Osteoblast (primary cell): Measurements from ENCODE around the gene MYB. TPM values are rescaled to one million over a fixed set of nuclear protein-coding genes. Genes with fewer than 3 reads are reported as not detected.

ENCODE experiments used
- DNase-seq: peaks from one replicate; pipeline ENCODE4 v3.0.0; 2011; ENCODE audit warnings: low spot score, mixed read lengths; ENCODE audit not compliant: insufficient read length; ENCODE audit errors: missing footprints
- H2AFZ ChIP-seq: 2 replicates; pipeline ENCODE4 v1.6.0; 2011; ENCODE audit warnings: mild to moderate bottlenecking, low read length
- H3K27ac ChIP-seq: 2 replicates; pipeline ENCODE4 v1.5.1; 2011; ENCODE audit warnings: mild to moderate bottlenecking, low read depth, low read length, moderate library complexity
- H3K27me3 ChIP-seq: 2 replicates; pipeline ENCODE4 v1.6.0; 2012; ENCODE audit warnings: mild to moderate bottlenecking, control low read depth, inconsistent platforms, low read length, moderate library complexity; ENCODE audit not compliant: insufficient read depth
- H3K36me3 ChIP-seq: 2 replicates; pipeline ENCODE4 v1.5.1; 2011; ENCODE audit warnings: mild to moderate bottlenecking, low read length, control low read depth, moderate library complexity; ENCODE audit not compliant: insufficient read depth
- H3K4me1 ChIP-seq: 2 replicates; pipeline ENCODE4 v1.5.1; 2011; ENCODE audit warnings: mild to moderate bottlenecking, low read length, control low read depth, moderate library complexity; ENCODE audit not compliant: insufficient read depth
- H3K4me2 ChIP-seq: 2 replicates; pipeline ENCODE4 v1.6.0; 2011; ENCODE audit warnings: mild to moderate bottlenecking, low read length; ENCODE audit not compliant: insufficient read depth
- H3K4me3 ChIP-seq: fragments of 200-600 bp; sonication (generic); 3 replicates; pipeline ENCODE4 v1.5.1; 2012; ENCODE audit warnings: mild to moderate bottlenecking, low read length, inconsistent platforms; ENCODE audit not compliant: insufficient read depth
- H3K79me2 ChIP-seq: 2 replicates; pipeline ENCODE4 v1.6.0; 2012; ENCODE audit warnings: mild to moderate bottlenecking, low read length, control low read depth, inconsistent platforms; ENCODE audit not compliant: insufficient read depth
- H3K9me3 ChIP-seq: 2 replicates; pipeline ENCODE4 v1.5.1; 2011; ENCODE audit warnings: low read depth, low read length, control low read depth
- H4K20me1 ChIP-seq: 2 replicates; pipeline ENCODE4 v1.6.0; 2012; ENCODE audit warnings: mild to moderate bottlenecking, low read length, control low read depth; ENCODE audit not compliant: insufficient read depth
- total RNA-seq: library from RNA; depleted of rRNA; stranded (reverse); fragments of >200 nt; gene quantifications from 2 replicates; pipeline ENCODE4 v1.2.3, GENCODE V29; 2012
- TF ChIP-seq, protein P1 (sequence below): IDR thresholded peaks from 2 replicates; pipeline ENCODE4 v1.5.1; 2011; ENCODE audit warnings: mild to moderate bottlenecking, low read depth, low read length, moderate library complexity; ENCODE audit errors: extremely low read depth

Gene MYB
- total RNA-seq, 1 donor, result 0.36 TPM

DNA sequence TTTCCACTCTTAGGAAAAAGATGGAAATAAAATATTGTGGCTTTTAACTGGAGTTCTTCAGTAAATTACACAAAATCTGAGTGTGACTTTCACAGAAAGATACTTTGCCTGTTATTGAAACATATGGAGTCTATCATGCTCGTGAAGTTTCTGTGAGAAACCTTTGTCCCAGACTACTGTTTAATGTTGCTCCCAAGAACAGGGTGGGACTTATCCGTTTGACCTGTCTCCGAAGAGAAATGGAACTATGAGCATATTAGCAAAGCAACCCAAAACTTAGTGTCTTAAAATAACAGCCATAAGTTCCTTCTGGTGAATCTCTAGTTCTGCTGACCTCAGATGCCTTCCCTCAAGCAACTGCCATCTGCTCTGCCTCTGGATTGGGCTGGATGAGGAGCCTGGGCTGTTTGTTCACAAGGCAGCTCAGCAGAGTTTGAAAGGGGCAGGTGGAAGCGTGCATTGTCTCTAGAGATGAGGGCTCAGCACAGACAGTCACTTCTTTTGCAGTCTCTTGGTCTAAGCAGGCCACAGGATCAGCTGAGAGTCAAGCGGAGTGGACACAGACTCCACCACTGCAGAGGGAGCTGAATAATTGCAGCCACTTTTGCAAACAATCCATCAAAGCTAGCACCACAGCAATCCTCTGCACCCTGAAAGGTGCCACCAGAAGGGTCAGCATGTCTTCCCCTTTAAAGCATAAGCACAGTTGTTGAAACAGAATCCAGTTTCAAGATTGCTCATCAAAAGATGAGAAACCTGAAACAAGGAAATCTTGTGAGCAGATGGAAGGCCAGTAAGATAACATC lies 52.8 kb downstream of the MYB start:
- Histone ChIP-seq H3K4me3 (no peak overlapping the region), H4K20me1 (no peaks in the 10 kb centered on the region), H3K36me3 (no peaks in the 10 kb centered on the region), H2AFZ (peak overlapping the region; percentile 35), H3K27ac (no peak overlapping the region), H3K9me3 (no peaks in the 10 kb centered on the region), H3K79me2 (no peaks in the 10 kb centered on the region), H3K27me3 (no peaks in the 10 kb centered on the region), H3K4me1 (peaks cover 13% of the 10 kb centered on the region), H3K4me2 (no peak overlapping the region)
- no peak for DNase-seq
- TF ChIP-seq, protein P1, sequence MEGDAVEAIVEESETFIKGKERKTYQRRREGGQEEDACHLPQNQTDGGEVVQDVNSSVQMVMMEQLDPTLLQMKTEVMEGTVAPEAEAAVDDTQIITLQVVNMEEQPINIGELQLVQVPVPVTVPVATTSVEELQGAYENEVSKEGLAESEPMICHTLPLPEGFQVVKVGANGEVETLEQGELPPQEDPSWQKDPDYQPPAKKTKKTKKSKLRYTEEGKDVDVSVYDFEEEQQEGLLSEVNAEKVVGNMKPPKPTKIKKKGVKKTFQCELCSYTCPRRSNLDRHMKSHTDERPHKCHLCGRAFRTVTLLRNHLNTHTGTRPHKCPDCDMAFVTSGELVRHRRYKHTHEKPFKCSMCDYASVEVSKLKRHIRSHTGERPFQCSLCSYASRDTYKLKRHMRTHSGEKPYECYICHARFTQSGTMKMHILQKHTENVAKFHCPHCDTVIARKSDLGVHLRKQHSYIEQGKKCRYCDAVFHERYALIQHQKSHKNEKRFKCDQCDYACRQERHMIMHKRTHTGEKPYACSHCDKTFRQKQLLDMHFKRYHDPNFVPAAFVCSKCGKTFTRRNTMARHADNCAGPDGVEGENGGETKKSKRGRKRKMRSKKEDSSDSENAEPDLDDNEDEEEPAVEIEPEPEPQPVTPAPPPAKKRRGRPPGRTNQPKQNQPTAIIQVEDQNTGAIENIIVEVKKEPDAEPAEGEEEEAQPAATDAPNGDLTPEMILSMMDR, result no peak

DNA sequence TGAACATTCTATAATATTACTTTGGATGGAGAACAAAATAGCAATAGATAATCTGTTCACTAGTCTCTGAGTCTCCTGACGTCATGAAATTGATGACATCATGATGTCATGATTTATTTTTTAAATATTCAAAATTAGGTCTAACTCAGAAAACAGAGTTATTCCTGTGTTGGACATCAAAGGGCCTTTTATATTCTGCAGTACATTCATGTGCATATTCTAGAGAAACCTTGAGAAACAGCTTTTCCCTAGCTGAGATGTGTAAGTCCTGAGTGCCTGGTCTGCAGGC lies 53.3 kb downstream of the MYB start:
- H4K20me1 ChIP-seq, result no peaks in the 10 kb centered on the region
- H3K4me1 ChIP-seq, result peaks cover 13% of the 10 kb centered on the region
- H2AFZ ChIP-seq, result no peak overlapping the region
- H3K27me3 ChIP-seq, result no peaks in the 10 kb centered on the region
- no peak overlapping the region for H3K27ac ChIP-seq
- DNase-seq, result no peak
- TF ChIP-seq, protein P1, result no peak
- H3K9me3 ChIP-seq, result no peaks in the 10 kb centered on the region
- H3K79me2 ChIP-seq, result no peaks in the 10 kb centered on the region
- H3K4me2 ChIP-seq, result no peak overlapping the region
- H3K36me3 ChIP-seq, result no peaks in the 10 kb centered on the region
- H3K4me3 ChIP-seq, result no peak overlapping the region

DNA sequence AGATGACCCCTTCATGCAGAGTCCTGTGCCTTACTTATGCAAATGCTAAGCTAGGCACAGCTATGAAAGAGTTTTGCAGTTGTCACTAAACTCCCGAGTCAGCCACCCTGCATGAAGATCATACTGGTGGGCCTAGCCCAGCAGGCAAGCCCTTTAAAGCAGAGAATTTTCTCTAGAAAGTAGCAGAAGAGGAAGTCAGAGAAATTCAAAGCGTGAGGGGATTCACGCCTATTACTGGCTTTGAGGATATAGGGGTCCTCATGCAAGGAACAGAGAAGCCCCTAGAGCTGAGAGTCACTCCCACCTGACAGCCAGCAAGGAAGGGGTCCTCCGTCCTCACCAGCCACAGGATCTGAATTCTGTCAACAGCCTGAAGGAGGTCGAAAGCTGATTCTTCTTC lies 54.6 kb downstream of the MYB start:
- Histone ChIP-seq H3K9me3 (no peaks in the 10 kb centered on the region), H2AFZ (no peak overlapping the region), H4K20me1 (no peaks in the 10 kb centered on the region), H3K4me1 (peaks cover 9% of the 10 kb centered on the region), H3K4me2 (no peak overlapping the region), H3K4me3 (no peak overlapping the region), H3K27me3 (no peaks in the 10 kb centered on the region), H3K36me3 (no peaks in the 10 kb centered on the region), H3K79me2 (no peaks in the 10 kb centered on the region), H3K27ac (no peak overlapping the region)
- TF ChIP-seq, protein P1, result no peak
- no peak for DNase-seq

DNA sequence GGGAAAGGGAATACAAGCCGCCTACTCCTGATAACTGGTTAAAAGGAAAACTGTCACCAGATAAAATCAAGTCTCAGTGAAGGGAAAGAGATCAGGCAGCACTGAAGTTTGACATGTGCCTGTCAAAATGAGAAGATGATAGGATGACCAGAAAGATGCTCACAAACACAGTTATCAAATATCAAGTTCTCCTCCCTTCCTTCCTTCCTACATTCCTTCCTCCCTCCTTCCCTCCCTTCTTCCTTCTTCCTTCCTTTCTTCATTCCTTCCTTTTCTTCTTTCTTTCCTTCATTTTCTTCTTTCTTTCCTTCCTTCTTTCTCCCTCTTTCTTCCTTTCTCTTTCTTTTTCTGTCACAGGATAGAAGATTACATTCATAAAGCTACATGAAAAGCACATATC lies 55.2 kb downstream of the MYB start:
- no peak overlapping the region for H3K27ac ChIP-seq
- H3K4me3 ChIP-seq, result no peak overlapping the region
- DNase-seq, result no peak
- H3K27me3 ChIP-seq, result no peaks in the 10 kb centered on the region
- H3K4me1 ChIP-seq, result peaks cover 3% of the 10 kb centered on the region
- no peaks in the 10 kb centered on the region for H3K9me3 ChIP-seq
- TF ChIP-seq, protein P1, result no peak
- no peak overlapping the region for H2AFZ ChIP-seq
- H3K4me2 ChIP-seq, result no peak overlapping the region
- H3K36me3 ChIP-seq, result no peaks in the 10 kb centered on the region
- no peaks in the 10 kb centered on the region for H3K79me2 ChIP-seq
- H4K20me1 ChIP-seq, result no peaks in the 10 kb centered on the region
